Embryonic facial prominence (tissue), 1 donor: Measurements from ENCODE around the gene REC8.

Experiments
- DNase-seq: peaks from one replicate; pipeline ENCODE4 v3.0.0-alpha.2; 2016; ENCODE audit errors: extremely low spot score

REC8 gene

GRCh38 chr14:24159777-24160498 lies 11.9 kb upstream of the REC8 start:
- no peak for DNase-seq

- DNase-seq, result no peak
These were observed 11.4 kb upstream of the REC8 start for GRCh38 chr14:24160499-24160849.

GRCh38 chr14:24160850-24161804 lies 10.8 kb upstream of the REC8 start, which contains the start of gene IRF9:
Gene IRF9, plus strand, starts transcription at chr14:24161265. Its CDS starts 880 bp downstream, at chr14:24162145.
- peak; percentile 89 for DNase-seq

- DNase-seq, result no peak
These were observed 9.8 kb upstream of the REC8 start for GRCh38 chr14:24162093-24162492.

GRCh38 chr14:24164518-24164991 lies 7.3 kb upstream of the REC8 start:
- DNase-seq, result no peak

- no peak for DNase-seq
These were observed 6.1 kb upstream of the REC8 start for GRCh38 chr14:24165785-24166184.

GRCh38 chr14:24167469-24168114 lies 4.3 kb upstream of the REC8 start:
- no peak for DNase-seq

GRCh38 chr14:24172261-24172860 lies 481 bp downstream of the REC8 start:
- no peak for DNase-seq

GRCh38 chr14:24172871-24173281 lies 996 bp downstream of the REC8 start:
- no peak for DNase-seq

GRCh38 chr14:24176599-24176998 lies 4.7 kb downstream of the REC8 start:
- DNase-seq, result no peak

GRCh38 chr14:24177041-24177825 lies 5.4 kb downstream of the REC8 start:
- no peak for DNase-seq

GRCh38 chr14:24177891-24178290 lies 6.0 kb downstream of the REC8 start:
- no peak for DNase-seq

GRCh38 chr14:24178399-24179178 lies 6.7 kb downstream of the REC8 start:
- no peak for DNase-seq

GRCh38 chr14:24179294-24179960 lies 7.5 kb downstream of the REC8 start:
- DNase-seq, result no peak

GRCh38 chr14:24179961-24180796 lies 8.3 kb downstream of the REC8 start:
- DNase-seq, result no peak

GRCh38 chr14:24181371-24182077 lies 9.6 kb downstream of the REC8 start:
- no peak for DNase-seq

- no peak for DNase-seq
These were observed 10.4 kb downstream of the REC8 start for GRCh38 chr14:24182110-24182882.
